ENCODE data around the gene GCSAML.

The GCSAML gene

GRCh38 chr1:247536340-247536739, 12.6 kb upstream of the GCSAML start, which contains the start of gene OR2C3 (continued):
- TF ChIP-seq KLF10 (tag by site-specific recombination; IDR thresholded peaks at IDR 0.05) (no peak), KLF9 (tag by site-specific recombination; IDR thresholded peaks at IDR 0.05; ENCODE audit: low read depth) (no peak), ZNF692 (tag by site-specific recombination; IDR thresholded peaks at IDR 0.05) (no peak)

GRCh38 chr1:247538561-247538960, 10.4 kb upstream of the GCSAML start:
- Histone ChIP-seq H3K9me3 (ENCODE audit: control insufficient read depth, insufficient read depth, low read depth, low read length) (no peaks in the 10 kb centered on the region), H3K4me1 (ENCODE audit: control insufficient read depth, insufficient read depth, low read length) (no peaks in the 10 kb centered on the region), H3K27ac (ENCODE audit: extremely low read depth, low read depth, low read length) (no peak overlapping the region), H3K36me3 (ENCODE audit: control insufficient read depth in 2 of 2, insufficient read depth in 1 of 2, low read length in 2 of 2) (no peaks in the 10 kb centered on the region), H3K4me3 (ENCODE audit: low read depth, low read length) (no peak overlapping the region)
- TF ChIP-seq ZBTB17 (tag by site-specific recombination; IDR thresholded peaks at IDR 0.05) (no peak), ZNF19 (tag by site-specific recombination; IDR thresholded peaks at IDR 0.05; ENCODE audit: low read depth) (no peak), ZNF510 (tag by site-specific recombination; IDR thresholded peaks at IDR 0.05; ENCODE audit: insufficient replicate concordance) (no peak)
- POLR2A ChIA-PET: no interaction called here
- CTCF ChIA-PET: interaction anchor here (0.7 kb wide), 1 partner anchor 39 kb away, joined by 3 read pairs; no protein-coding TSS in a partner anchor

- POLR2A ChIA-PET: no interaction called here
- no peak for TF ChIP-seq ZNF280C (tag by site-specific recombination; IDR thresholded peaks at IDR 0.05)
- no peak for TF ChIP-seq ZNF521 (tag by site-specific recombination; IDR thresholded peaks at IDR 0.05)
- TF ChIP-seq SCRT2 (tag by site-specific recombination; IDR thresholded peaks at IDR 0.05): no peak
- TF ChIP-seq ZSCAN4 (tag by site-specific recombination; IDR thresholded peaks at IDR 0.05): no peak
- no peak for TF ChIP-seq ZNF610 (tag by site-specific recombination; IDR thresholded peaks at IDR 0.05; ENCODE audit: borderline replicate concordance)
- TF ChIP-seq ZNF350 (tag by site-specific recombination; IDR thresholded peaks at IDR 0.05): no peak
- no peak for TF ChIP-seq ZNF580 (tag by site-specific recombination; IDR thresholded peaks at IDR 0.05)
- no peak for TF ChIP-seq ZNF155 (tag by site-specific recombination; IDR thresholded peaks at IDR 0.05)
- no peak for TF ChIP-seq IKZF3 (tag by site-specific recombination; IDR thresholded peaks at IDR 0.05)
- TF ChIP-seq ZBTB21 (tag by site-specific recombination; IDR thresholded peaks at IDR 0.05): no peak
- TF ChIP-seq ZNF561 (tag by site-specific recombination; IDR thresholded peaks at IDR 0.05; ENCODE audit: borderline replicate concordance): no peak
- TF ChIP-seq AEBP2 (tag by site-specific recombination; IDR thresholded peaks at IDR 0.05; ENCODE audit: borderline replicate concordance): no peak
Observed at GRCh38 chr1:247539215-247539614, 9.7 kb upstream of the GCSAML start.

More at GRCh38 chr1:247539215-247539614, 9.7 kb upstream of the GCSAML start:
- Histone ChIP-seq H3K36me3 (ENCODE audit: control insufficient read depth in 2 of 2, insufficient read depth in 1 of 2, low read length in 2 of 2) (no peaks in the 10 kb centered on the region), H3K4me1 (ENCODE audit: control insufficient read depth, insufficient read depth, low read length) (no peaks in the 10 kb centered on the region), H3K27ac (ENCODE audit: extremely low read depth, low read depth, low read length) (no peak overlapping the region), H3K9me3 (ENCODE audit: control insufficient read depth, insufficient read depth, low read depth, low read length) (no peaks in the 10 kb centered on the region), H3K4me3 (ENCODE audit: low read depth, low read length) (no peak overlapping the region)
- CTCF ChIA-PET: no interaction called here

Data from HEK293 (cell line).